Activated CD8-positive, alpha-beta T cell treated with anti-CD3 and anti-CD28 coated beads for 36 hours (primary cell): Measurements from ENCODE around the gene INKA2. TPM values are rescaled to one million over a fixed set of nuclear protein-coding genes. Genes with fewer than 3 reads are reported as not detected.

Experiments
- ATAC-seq: fragments of 200-7000 bp; cut with Tn5 transposase; one replicate; pipeline ENCODE4 v1.10.0; 2021; ENCODE audit warnings: mild to moderate bottlenecking, moderate library complexity
- CTCF ChIA-PET: fragments of 350-600 bp; sonication (Branson Sonifier 250); formaldehyde crosslinking; loops from one replicate; lab custom pipeline; 2021; ENCODE audit warnings: antibody characterized with exemption; lab: Charles Lee
- POLR2A ChIA-PET: fragments of 350-600 bp; sonication (Branson Sonifier 250); formaldehyde crosslinking; loops from one replicate; lab custom pipeline; 2021; ENCODE audit warnings: antibody characterized with exemption; lab: Charles Lee
- DNase-seq: peaks from one replicate; pipeline ENCODE4 v3.0.0-alpha.2; 2020
- H3K27ac Mint-ChIP-seq: one replicate; pipeline ENCODE4 v1.8.0; 2021; ENCODE audit warnings: mild to moderate bottlenecking, mixed read lengths
- H3K27me3 Mint-ChIP-seq: one replicate; pipeline ENCODE4 v1.8.0; 2021; ENCODE audit warnings: mixed read lengths
- H3K36me3 Mint-ChIP-seq: one replicate; pipeline ENCODE4 v1.8.0; 2021; ENCODE audit warnings: low read depth, mixed read lengths
- H3K4me1 Mint-ChIP-seq: one replicate; pipeline ENCODE4 v1.8.0; 2021; ENCODE audit warnings: low read depth, mixed read lengths
- H3K4me3 Mint-ChIP-seq: one replicate; pipeline ENCODE4 v1.8.0; 2021; ENCODE audit warnings: mild to moderate bottlenecking, moderate library complexity, mixed read lengths
- H3K9me3 Mint-ChIP-seq: one replicate; pipeline ENCODE4 v1.8.0; 2021; ENCODE audit warnings: mixed read lengths
- intact Hi-C: fragments of 100-400 bp; cut with micrococcal nuclease; formaldehyde crosslinking; loops from one replicate; pipeline ENCODE4 v1.10.0; 2022
- total RNA-seq, 2 experiments: library from RNA; stranded (reverse); gene quantifications; one replicate each; pipeline ENCODE4 v1.2.3, GENCODE V29; 2021
- TF ChIP-seq, protein P1 (sequence below): fragments of 200-600 bp; IDR thresholded peaks from one replicate; pipeline ENCODE4 v1.8.0; 2022; ENCODE audit warnings: antibody characterized with exemption, mild to moderate bottlenecking

Gene INKA2
- total RNA-seq, 2 experiments from 2014 or later = 1.7 to 2.3 TPM

GRCh38 chr1:111705841-111706240 lies 33.4 kb downstream of the INKA2 start:
- POLR2A ChIA-PET = interaction anchor here (0.7 kb wide), 1 partner anchor 9 kb away, joined by 4 read pairs; no protein-coding TSS in a partner anchor
- Mint-ChIP-seq H3K9me3 (no peaks in the 10 kb centered on the region), H3K27me3 (no peaks in the 10 kb centered on the region), H3K4me1 (peaks cover 75% of the 10 kb centered on the region), H3K27ac (peak overlapping the region; percentile 73), H3K4me3 (no peak overlapping the region), H3K36me3 (peaks cover 60% of the 10 kb centered on the region)
- TF ChIP-seq, protein P1, sequence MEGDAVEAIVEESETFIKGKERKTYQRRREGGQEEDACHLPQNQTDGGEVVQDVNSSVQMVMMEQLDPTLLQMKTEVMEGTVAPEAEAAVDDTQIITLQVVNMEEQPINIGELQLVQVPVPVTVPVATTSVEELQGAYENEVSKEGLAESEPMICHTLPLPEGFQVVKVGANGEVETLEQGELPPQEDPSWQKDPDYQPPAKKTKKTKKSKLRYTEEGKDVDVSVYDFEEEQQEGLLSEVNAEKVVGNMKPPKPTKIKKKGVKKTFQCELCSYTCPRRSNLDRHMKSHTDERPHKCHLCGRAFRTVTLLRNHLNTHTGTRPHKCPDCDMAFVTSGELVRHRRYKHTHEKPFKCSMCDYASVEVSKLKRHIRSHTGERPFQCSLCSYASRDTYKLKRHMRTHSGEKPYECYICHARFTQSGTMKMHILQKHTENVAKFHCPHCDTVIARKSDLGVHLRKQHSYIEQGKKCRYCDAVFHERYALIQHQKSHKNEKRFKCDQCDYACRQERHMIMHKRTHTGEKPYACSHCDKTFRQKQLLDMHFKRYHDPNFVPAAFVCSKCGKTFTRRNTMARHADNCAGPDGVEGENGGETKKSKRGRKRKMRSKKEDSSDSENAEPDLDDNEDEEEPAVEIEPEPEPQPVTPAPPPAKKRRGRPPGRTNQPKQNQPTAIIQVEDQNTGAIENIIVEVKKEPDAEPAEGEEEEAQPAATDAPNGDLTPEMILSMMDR = no peak
- CTCF ChIA-PET = interaction anchor here (0.9 to 7.5 kb wide), 2 partner anchors 8 to 41 kb away, joined by 3 to 62 read pairs; no protein-coding TSS in a partner anchor
- intact Hi-C loops = no loop called here
- DNase-seq (no peak), ATAC-seq (no peak)

DNA sequence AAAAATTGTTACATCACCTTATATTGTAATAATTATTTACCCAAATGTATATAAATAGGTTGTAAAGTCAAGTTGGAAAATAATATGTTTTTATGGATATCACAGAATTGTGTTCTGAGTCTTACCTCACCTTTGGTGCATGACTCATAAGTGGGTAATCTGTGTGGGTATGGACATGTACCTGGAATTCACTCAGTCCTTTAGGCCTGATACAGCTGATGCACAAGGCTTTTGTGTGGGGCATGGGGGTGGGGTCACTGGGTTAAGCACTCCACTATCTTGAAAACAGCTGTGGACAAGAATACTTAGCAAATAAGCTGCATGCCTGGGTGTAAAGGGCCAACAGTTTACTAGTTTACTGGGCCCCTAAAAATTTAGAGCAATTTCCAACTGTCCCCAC lies 34.4 kb downstream of the INKA2 start:
- no peak for DNase-seq
- H3K4me3 Mint-ChIP-seq = no peak overlapping the region
- intact Hi-C loops = no loop called here
- peak; percentile 53 for ATAC-seq
- peaks cover 66% of the 10 kb centered on the region for H3K36me3 Mint-ChIP-seq
- ChIA-PET POLR2A (interaction anchor here (1.0 to 1.1 kb wide), 2 partner anchors 10 to 14 kb away, joined by 3 read pairs; no protein-coding TSS in a partner anchor), CTCF (interaction anchor here (1.1 to 7.5 kb wide), 2 partner anchors 9 to 223 kb away, joined by 3 to 62 read pairs; no protein-coding TSS in a partner anchor)
- H3K9me3 Mint-ChIP-seq = no peaks in the 10 kb centered on the region
- H3K4me1 Mint-ChIP-seq = peaks cover 75% of the 10 kb centered on the region
- TF ChIP-seq, protein P1 = no peak
- H3K27me3 Mint-ChIP-seq = no peaks in the 10 kb centered on the region
- no peak overlapping the region for H3K27ac Mint-ChIP-seq

- Mint-ChIP-seq H3K4me3 (no peak overlapping the region), H3K36me3 (peaks cover 66% of the 10 kb centered on the region), H3K27ac (peak overlapping the region; percentile 77), H3K27me3 (no peaks in the 10 kb centered on the region), H3K4me1 (peaks cover 73% of the 10 kb centered on the region), H3K9me3 (no peaks in the 10 kb centered on the region)
- intact Hi-C loops = no loop called here
- CTCF ChIA-PET = interaction anchor here (1.0 to 7.5 kb wide), 4 partner anchors 9 to 222 kb away, joined by 3 to 62 read pairs (median 4); no protein-coding TSS in a partner anchor
- POLR2A ChIA-PET = interaction anchor here (1.0 to 1.1 kb wide), 2 partner anchors 9 to 14 kb away, joined by 3 read pairs; no protein-coding TSS in a partner anchor
- TF ChIP-seq, protein P1 = no peak
- DNase-seq (no peak), ATAC-seq (no peak)
These were observed 35.0 kb downstream of the INKA2 start for GRCh38 chr1:111704240-111704639.

DNA sequence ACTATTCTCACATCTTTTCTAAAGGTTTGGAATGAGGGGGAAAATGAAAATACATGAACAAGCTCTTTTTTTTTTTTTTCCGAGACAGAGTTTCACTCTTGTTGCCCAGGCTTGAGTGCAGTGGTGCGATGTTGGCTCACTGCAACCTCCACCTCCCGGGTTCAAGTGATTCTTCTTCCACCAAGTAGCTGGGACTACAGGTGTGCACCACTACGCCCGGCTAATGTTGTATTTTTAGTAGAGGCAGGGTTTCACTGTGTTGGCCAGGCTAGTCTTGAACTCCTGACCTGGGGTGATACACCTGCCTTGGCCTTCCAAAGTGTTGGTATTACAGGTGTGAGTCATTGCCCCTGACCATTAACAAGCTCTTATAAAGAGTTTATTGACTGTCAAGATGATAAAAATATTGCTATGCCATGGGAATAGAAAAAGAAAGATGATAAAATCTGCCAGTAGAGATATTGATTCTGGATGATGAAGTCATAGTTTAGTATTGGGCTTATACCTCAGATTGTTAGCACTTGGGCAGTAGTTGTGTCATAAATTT lies 36.6 kb downstream of the INKA2 start:
- ChIA-PET POLR2A (interaction anchor here (0.7 to 1.5 kb wide), 3 partner anchors 11 to 163 kb away, joined by 3 read pairs; no protein-coding TSS in a partner anchor), CTCF (interaction anchor here (0.8 to 7.5 kb wide), 5 partner anchors 11 to 194 kb away, joined by 4 to 62 read pairs (median 5); no protein-coding TSS in a partner anchor)
- ATAC-seq (no peak), DNase-seq (no peak)
- TF ChIP-seq, protein P1 = no peak
- Mint-ChIP-seq H3K4me1 (peaks cover 66% of the 10 kb centered on the region), H3K4me3 (no peak overlapping the region), H3K9me3 (no peaks in the 10 kb centered on the region), H3K27ac (peak overlapping the region; percentile 42), H3K27me3 (no peaks in the 10 kb centered on the region), H3K36me3 (peaks cover 60% of the 10 kb centered on the region)
- intact Hi-C loops = no loop called here

DNA sequence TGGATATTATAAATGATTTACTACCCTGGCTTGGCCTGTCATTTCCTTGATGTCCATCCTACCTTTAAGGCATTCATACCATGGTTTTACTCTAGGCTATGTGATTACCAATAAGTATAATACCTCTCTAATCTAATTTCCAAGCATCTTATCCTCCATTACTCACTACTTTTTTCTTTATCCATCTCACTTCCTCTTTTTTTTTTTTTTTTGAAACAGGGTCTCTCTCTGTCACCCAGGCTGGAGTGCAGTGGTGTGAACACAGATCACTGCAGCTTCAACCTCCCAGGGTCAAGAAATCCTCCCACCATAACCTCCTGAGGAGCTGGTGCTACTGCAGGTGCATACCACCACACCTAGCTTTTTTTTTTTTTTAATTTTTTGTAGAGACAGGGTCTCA lies 39.9 kb downstream of the INKA2 start:
- Mint-ChIP-seq H3K9me3 (no peaks in the 10 kb centered on the region), H3K27me3 (no peaks in the 10 kb centered on the region), H3K36me3 (peaks cover 68% of the 10 kb centered on the region), H3K4me3 (no peak overlapping the region), H3K27ac (peak overlapping the region; percentile 21), H3K4me1 (peaks cover 62% of the 10 kb centered on the region)
- CTCF ChIA-PET = interaction anchor here (0.7 to 7.5 kb wide), 2 partner anchors 14 to 33 kb away, joined by 3 to 62 read pairs; no protein-coding TSS in a partner anchor
- ATAC-seq (no peak), DNase-seq (no peak)
- intact Hi-C loops = no loop called here
- TF ChIP-seq, protein P1 = no peak
- POLR2A ChIA-PET = interaction anchor here (0.6 kb wide), 1 partner anchor 182 kb away, joined by 3 read pairs; no protein-coding TSS in a partner anchor
